Stimulated activated CD4-positive, alpha-beta T cell treated with anti-CD3 and anti-CD28 coated beads, TNF-alpha, amount 100 ng/mL, for 48 hours (primary cell): ENCODE data around the gene SKIL.
A peak's percentile ranks its signal among the peaks of the same experiment; 100 is the strongest.
"Not testable (repeated sequence)": the region's sequence is repeated elsewhere in the genome, so short reads cannot be mapped to it uniquely, and the experiment has no call there.

Source experiments
- DNase-seq, 3 donors: peaks; one replicate each; pipeline ENCODE4 v3.0.0-alpha.2; 2020; ENCODE audit warnings: low read depth in 3 of 3

SKIL gene, protein sequence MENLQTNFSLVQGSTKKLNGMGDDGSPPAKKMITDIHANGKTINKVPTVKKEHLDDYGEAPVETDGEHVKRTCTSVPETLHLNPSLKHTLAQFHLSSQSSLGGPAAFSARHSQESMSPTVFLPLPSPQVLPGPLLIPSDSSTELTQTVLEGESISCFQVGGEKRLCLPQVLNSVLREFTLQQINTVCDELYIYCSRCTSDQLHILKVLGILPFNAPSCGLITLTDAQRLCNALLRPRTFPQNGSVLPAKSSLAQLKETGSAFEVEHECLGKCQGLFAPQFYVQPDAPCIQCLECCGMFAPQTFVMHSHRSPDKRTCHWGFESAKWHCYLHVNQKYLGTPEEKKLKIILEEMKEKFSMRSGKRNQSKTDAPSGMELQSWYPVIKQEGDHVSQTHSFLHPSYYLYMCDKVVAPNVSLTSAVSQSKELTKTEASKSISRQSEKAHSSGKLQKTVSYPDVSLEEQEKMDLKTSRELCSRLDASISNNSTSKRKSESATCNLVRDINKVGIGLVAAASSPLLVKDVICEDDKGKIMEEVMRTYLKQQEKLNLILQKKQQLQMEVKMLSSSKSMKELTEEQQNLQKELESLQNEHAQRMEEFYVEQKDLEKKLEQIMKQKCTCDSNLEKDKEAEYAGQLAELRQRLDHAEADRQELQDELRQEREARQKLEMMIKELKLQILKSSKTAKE

GRCh38 chr3:170357176-170358041 lies at the start of gene SKIL:
SKIL (plus strand) TSS chr3:170357715; CDS start chr3:170360332, 2,617 bp downstream.
- peak; percentile 89 to 95 (median 92) for DNase-seq

- DNase-seq: no peak
Measured at GRCh38 chr3:170309046-170309445, 48.5 kb upstream of the SKIL start.

GRCh38 chr3:170317954-170318353 lies 39.6 kb upstream of the SKIL start:
- no peak for DNase-seq

DNA sequence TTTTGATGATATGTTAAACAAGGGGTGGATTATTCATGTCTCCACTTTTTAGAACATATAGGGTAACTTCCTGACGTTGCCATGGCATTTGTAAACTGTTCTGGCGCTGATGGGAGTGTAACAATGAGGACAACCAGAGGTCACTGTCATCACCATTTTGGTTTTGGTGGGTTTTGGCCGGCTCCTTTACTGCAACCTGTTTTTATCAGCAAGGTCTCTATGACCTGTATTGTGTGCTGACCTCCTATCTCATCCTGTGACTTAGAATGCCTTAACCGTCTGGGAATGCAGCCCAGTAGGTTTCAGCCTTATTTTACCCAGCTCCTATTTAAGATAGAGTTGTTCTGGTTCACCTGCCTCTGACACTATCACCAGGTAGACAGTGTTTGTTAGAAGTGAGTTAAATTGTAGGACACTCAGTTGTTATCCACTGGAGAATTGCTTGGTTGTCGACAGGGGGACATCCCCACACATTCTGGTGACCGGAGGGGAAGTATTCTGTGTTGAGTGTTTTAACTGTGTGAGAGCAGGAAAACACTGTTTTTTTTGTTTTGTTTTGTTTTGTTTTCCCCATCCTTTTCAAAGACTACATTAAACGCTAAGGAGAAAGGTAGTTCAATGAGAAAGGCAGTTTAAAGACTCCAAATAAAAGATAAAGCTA lies 36.9 kb upstream of the SKIL start:
- no peak for DNase-seq

DNA sequence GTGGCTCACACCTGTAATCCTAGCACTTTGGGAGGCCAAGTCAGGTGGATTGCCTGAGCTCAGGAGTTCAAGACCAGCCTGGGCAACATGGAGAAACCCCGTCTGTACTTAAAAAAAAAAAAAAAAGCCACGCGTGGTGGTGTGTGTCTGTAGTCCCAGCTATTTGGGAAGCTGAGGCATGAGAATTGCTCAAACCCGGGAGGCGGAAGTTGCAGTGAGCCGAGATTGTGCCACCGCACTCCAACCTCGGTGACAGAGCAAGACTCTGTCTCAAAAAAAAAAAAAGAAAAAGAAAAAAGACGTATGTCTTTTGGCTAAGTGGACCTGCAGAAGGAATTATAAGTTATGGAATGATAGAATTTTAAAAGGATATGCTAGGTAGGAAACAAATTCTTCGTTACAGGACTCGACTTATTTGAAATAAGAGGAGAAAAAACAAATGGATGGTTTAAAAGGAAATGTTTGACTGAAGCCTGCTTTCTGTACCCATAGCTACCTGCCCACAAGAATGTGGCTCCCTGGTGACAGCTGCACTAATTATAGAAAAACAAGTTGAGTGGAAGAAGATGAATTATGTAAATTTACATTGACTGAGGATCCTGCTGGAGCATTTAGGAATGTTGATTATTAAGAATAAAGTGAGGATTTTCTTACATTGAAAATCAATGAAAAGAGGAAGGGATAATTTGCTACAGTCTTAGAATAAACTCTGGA lies 36.0 kb upstream of the SKIL start:
- DNase-seq: no peak

DNA sequence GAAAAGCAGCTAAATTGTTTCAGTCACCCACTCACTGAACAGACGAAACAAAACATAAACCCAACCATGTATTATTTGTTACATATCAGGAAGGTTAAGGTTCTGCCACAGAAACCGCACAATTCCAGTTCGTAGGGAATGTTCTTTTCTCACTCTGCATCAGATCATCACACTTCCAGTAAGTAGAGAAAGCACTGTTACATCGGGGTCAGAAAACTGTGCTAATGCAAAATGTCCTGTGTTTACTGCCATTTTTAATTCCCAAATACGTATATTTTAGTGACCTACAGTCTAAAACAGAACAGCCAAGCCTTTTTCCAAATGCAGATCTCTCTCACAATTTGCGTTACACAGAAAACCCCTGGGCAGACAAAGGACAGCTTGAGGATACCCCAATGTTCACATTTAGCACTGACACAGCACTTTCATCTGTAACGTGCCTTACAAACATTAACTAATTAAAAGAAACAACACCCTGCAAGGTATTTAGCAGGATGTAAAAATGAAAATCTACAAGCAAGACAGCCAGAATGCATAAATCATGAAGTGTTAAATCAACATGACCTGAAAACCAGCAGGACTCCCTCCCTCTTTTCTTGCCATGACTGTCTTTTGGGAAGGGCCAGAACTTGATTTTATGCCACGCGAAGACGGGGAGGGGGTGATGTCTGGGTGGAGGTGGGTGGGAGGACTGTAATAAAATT lies 34.8 kb upstream of the SKIL start:
- DNase-seq: no peak

- no peak for DNase-seq
Measured at GRCh38 chr3:170323331-170323730, 34.2 kb upstream of the SKIL start.

DNA sequence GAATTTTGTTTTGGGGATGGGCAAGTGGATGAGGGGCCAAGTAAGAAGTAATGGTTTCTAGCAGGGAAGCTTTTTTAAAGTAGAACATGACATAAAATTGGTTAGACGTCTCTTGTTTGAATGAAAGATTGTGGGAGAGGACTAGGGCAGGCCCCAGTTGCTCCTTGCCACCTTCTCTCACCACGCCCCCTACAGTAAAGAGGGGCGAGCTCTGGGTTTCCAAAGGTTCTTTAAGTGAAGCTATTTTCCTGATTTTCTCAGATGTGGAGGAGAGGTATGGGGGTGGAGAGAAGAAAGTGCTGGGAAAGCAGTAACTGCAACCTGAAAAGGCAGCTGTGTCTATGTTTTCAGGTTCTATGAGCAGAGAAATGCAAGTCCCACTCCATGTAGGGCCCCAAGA lies 32.6 kb upstream of the SKIL start:
- DNase-seq: no peak

DNA sequence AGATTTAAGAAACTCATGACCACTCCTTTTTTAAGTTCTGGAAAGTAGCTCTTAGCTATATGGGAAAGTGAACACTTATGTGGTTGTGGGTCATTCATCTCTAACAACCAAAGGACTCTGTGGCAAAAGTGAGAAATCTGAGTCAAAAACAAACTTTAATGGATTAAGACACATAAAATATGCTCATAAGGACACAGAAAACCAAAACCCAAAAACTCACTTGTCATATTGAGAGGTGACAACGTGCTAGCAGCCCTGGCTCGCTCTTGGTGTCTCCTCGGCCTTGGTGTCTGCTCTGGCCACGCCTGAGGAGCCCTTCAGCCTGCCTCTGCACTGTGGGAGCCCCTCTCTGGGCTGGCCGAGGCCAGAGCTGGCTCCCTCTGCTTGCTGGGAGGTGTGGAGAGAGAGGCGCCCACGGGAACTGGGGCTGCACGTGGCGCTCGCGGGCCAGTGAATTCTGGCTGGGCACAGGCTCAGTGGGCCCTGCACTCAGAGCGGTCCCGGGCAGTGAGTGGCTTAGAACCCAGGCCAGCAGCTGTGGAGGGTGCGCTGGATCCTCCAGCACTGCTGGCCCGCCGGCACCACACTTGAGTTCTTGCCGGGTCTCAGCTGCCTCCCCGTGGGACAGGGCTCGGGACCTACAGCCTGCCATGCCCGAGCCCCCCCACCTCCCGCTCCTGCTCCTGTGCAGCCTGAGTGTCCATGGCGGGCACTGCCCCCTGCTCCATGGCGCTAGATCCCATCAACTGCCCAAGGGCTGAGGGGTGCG lies 30.3 kb upstream of the SKIL start:
- DNase-seq: no peak

DNA sequence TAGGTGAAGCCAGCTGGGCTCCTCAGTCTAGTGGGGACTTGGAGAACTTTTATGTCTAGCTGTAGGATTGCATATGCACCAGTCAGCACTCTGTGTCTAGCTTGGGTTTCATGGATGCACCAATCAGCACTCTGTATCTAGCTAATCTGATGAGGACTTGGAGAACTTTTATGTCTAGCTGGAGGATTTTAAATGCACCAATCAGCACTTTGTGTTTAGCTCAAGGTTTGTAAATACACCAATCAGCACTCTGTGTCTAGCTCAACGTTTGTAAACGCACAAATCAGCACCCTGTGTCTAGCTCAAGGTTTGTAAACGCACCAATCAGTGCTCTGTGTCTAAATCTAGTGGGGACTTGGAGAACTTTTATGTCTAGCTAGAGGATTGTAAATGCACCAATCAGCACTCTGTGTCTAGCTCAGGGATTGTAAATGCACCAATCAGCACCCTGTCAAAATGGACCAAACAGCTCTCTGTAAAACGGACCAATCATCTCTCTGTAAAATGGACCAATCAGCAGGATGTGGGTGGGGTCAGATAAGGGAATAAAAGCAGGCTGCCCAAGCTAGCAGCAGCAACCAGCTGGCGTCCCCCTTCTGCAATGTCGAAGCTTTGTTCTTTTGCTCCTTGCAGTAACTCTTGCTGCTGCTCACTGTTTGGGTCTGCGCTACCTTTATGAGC lies 29.5 kb upstream of the SKIL start:
- not testable (repeated sequence) for DNase-seq

GRCh38 chr3:170330366-170330765 lies 27.1 kb upstream of the SKIL start:
- DNase-seq: no peak

DNA sequence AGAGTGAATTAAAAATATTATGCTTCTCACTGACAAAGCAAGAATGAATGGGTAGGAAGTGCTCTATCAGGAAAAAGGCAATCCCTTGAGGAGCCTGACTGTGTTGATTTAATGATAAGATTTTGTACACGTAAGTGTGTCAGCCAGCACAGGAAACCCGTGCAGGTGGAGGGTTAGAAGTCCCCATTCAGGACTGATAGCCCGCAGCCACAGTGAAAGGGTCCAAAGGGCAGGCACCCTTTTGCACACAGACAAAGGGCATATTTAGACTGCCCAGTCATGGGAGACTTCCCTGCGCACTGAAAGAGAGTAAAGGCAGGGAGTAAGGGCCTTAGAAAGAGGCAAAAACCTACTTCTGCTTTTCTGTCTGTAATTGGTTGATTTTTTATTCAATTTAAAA lies 26.4 kb upstream of the SKIL start:
- no peak for DNase-seq

DNA sequence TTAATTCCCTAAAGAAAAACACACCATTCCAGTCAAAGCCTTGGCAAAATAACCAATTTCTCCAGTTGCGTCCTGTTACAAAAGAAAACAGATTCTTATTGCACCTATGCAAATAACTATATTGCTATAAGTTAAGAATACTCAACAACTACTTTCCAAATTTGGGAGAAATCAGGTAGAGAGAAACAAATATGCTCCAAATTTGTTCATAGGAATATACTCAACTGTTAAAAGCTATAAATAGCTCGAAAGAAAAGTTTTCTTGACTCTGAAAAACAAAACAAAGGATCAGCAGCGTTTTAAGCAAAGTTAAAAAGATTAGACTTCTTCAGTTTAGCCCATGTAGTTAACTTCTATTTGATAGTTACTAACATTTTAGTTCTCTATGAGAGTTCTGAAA lies 20.1 kb upstream of the SKIL start:
- no peak for DNase-seq

GRCh38 chr3:170338690-170339340 lies 18.7 kb upstream of the SKIL start:
- DNase-seq: no peak

- DNase-seq: not testable (repeated sequence)
Measured at GRCh38 chr3:170342273-170342672, 15.2 kb upstream of the SKIL start.

DNA sequence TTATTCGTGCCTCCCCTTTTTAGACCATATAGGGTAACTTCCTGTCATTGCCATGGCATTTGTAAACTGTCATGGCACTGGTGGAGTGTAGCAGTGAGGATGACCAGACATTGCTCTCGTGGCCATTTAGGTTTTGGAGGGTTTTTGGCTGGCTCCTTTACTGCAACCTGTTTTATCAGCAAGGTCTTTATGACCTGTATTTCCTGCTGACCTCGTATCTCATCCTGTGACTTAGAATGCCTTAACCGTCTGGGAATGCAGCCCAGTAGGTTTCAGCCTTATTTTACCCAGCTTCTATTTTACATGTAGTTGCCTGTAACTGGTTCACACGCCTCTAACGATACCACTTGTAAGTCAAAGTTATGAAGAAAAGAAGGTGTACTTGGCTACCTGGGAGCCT lies 13.7 kb upstream of the SKIL start:
- not testable (repeated sequence) for DNase-seq

DNA sequence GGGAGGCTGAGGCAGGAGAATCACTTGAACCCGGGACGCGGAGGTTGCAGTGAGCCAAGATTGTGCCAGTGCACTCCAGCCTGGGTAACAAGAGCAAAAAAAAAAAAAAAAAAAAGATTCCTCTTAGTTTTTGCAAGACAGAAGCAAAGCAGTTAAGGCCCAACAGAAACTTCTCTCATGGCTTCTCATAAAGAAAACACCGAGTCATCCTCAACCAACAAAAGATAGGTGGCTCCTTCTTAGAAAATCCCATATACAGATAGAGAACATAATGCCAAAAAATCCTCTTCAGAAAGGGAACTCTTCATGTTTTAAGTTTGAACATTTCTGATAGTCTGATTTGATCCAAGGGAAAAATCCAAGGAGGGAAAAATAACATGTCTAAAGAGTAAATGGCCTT lies 12.5 kb upstream of the SKIL start:
- no peak for DNase-seq
